ENCODE results near the gene FSD1L. TPM values are rescaled to one million over a fixed set of nuclear protein-coding genes. Genes with fewer than 3 reads are reported as not detected.

Gene FSD1L
- total and polyA plus RNA-seq, 2 of the 13 experiments (the other 11 are each of a cell fraction or from before 2014, with no cell fraction given): 4.1 to 5.1 TPM

- H3K4me1 ChIP-seq (ENCODE audit: insufficient read depth, low read length): peaks cover 8% of the 10 kb centered on the region
- intact Hi-C loops (cut with micrococcal nuclease; ENCODE audit: unreplicated experiment): no loop called here
- H3K9ac ChIP-seq (ENCODE audit: insufficient read depth, low read depth, low read length): no peak overlapping the region
- peaks cover 13% of the 10 kb centered on the region for H3K9me3 ChIP-seq (ENCODE audit: low read length)
- H3K27me3 ChIP-seq (ENCODE audit: control insufficient read depth in 1 of 2, insufficient read depth in 2 of 2, low read length in 2 of 2): no peaks in the 10 kb centered on the region
- WGBS (ENCODE audit: low lambda C conversion rate): 74% methylated on average over 3 of the region's 3 CpGs
- TF ChIP-seq HDAC6 (IDR thresholded peaks at IDR 0.05; ENCODE audit: low read depth, low read length) (no peak), FOXC1 (CRISPR knock-in tag; IDR thresholded peaks at IDR 0.05; ENCODE audit: borderline replicate concordance) (no peak), ZNF333 (CRISPR knock-in tag; IDR thresholded peaks at IDR 0.05; ENCODE audit: borderline replicate concordance) (no peak), ZNF512 (CRISPR knock-in tag; IDR thresholded peaks at IDR 0.05) (no peak), ZNF724P (CRISPR knock-in tag; IDR thresholded peaks at IDR 0.05; ENCODE audit: borderline replicate concordance) (no peak)
- no peak for FAIRE-seq
- in situ Hi-C loops (cut with HindIII; ENCODE audit: extremely low pct_ligation_motif_present, low pct_unique_long_range_greater_than_20kb): no loop called here
- ChIA-PET POLR2A (no interaction called here), CTCF (ENCODE audit: low intra/inter-chr PET ratio, low total read pairs) (no interaction called here)
- H3K36me3 ChIP-seq (replicated peaks in 1 of 2; ENCODE audit: control insufficient read depth in 1 of 2, insufficient read depth in 2 of 2, low read length in 2 of 2): peaks cover 0 to 3% of the 10 kb centered on the region in 2 experiments; a peak in 1 of 5 replicates
- no peaks in the 10 kb centered on the region for H4K20me1 ChIP-seq (ENCODE audit: insufficient read depth, low read length)
- ATAC-seq: no peak
- no peak overlapping the region for H3K4me2 ChIP-seq (ENCODE audit: low read depth, low read length)
- DNase-seq (ENCODE audit: low spot score): no peak
- H3K27ac ChIP-seq (ENCODE audit: extremely low read length, insufficient read depth, low read length): no peak overlapping the region
- H3K79me2 ChIP-seq (ENCODE audit: insufficient read depth, low read length): no peaks in the 10 kb centered on the region
- no TSS peak for BruUV-seq (replicated peaks)
- no peak overlapping the region for H3K4me3 ChIP-seq (replicated peaks in 1 of 3; ENCODE audit: insufficient read depth in 1 of 3, low read depth in 2 of 3, low read length in 3 of 3)
- H2AFZ ChIP-seq (ENCODE audit: low read length): no peak overlapping the region
Measured at GRCh38 chr9:105593145-105593544, 145.3 kb downstream of the FSD1L start.

Other genes starting within 250 kb of the FSD1L start
- gene SLC44A1, start 203.4 kb upstream of the FSD1L start, total RNA-seq (2016; rRNA removed; fragmentation: Illumina TruSeq; extraction: Trizol): 30.4 and 40.8 TPM in 2 replicates
- gene SLC44A1, start 203.4 kb upstream of the FSD1L start, polyA plus RNA-seq (2011; rRNA removed): 21.1 and 21.4 TPM in 2 replicates
- 13.5 and 15.2 TPM in 2 replicates for gene FKTN, start 110.1 kb downstream of the FSD1L start, total RNA-seq (2016; rRNA removed; fragmentation: Illumina TruSeq; extraction: Trizol)
- 6.0 and 7.9 TPM in 2 replicates for gene FKTN, start 110.1 kb downstream of the FSD1L start, polyA plus RNA-seq (2011; rRNA removed)
- gene TAL2, start 214.4 kb downstream of the FSD1L start, total RNA-seq (2016; rRNA removed; fragmentation: Illumina TruSeq; extraction: Trizol): not detected in 2 replicates
- gene TAL2, start 214.4 kb downstream of the FSD1L start, polyA plus RNA-seq (2011; rRNA removed): 0.22 TPM in 1 of 2 replicates, not detected in the other
- gene TMEM38B, start 246.5 kb downstream of the FSD1L start, total RNA-seq (2016; rRNA removed; fragmentation: Illumina TruSeq; extraction: Trizol): 26.0 and 32.4 TPM in 2 replicates
- gene TMEM38B, start 246.5 kb downstream of the FSD1L start, polyA plus RNA-seq (2011; rRNA removed): 12.4 and 13.4 TPM in 2 replicates

Data from HepG2 (cell line).